Neural cell (in vitro differentiated cells): Measurements from ENCODE around the gene ARHGAP45.

ENCODE experiments used
- EP300 ChIP-seq: fragments of 450-650 bp; conservative IDR thresholded peaks from 2 replicates; pipeline ENCODE4 v1.6.1; 2014; ENCODE audit warnings: antibody characterized with exemption, mild to moderate bottlenecking, moderate library complexity; ENCODE audit not compliant: poor library complexity, severe bottlenecking
- EZH2 ChIP-seq: fragments of 200-600, 300-800 bp; shearing (Covaris generic), sonication (generic); IDR thresholded peaks from 2 replicates; pipeline ENCODE4 v1.6.1; 2014; ENCODE audit warnings: antibody characterized with exemption, low read length, borderline replicate concordance, mild to moderate bottlenecking; ENCODE audit not compliant: insufficient read depth, poor library complexity, severe bottlenecking
- REST ChIP-seq: IDR thresholded peaks from 2 replicates; pipeline ENCODE4 v1.6.1; 2012; ENCODE audit warnings: borderline replicate concordance

DNA sequence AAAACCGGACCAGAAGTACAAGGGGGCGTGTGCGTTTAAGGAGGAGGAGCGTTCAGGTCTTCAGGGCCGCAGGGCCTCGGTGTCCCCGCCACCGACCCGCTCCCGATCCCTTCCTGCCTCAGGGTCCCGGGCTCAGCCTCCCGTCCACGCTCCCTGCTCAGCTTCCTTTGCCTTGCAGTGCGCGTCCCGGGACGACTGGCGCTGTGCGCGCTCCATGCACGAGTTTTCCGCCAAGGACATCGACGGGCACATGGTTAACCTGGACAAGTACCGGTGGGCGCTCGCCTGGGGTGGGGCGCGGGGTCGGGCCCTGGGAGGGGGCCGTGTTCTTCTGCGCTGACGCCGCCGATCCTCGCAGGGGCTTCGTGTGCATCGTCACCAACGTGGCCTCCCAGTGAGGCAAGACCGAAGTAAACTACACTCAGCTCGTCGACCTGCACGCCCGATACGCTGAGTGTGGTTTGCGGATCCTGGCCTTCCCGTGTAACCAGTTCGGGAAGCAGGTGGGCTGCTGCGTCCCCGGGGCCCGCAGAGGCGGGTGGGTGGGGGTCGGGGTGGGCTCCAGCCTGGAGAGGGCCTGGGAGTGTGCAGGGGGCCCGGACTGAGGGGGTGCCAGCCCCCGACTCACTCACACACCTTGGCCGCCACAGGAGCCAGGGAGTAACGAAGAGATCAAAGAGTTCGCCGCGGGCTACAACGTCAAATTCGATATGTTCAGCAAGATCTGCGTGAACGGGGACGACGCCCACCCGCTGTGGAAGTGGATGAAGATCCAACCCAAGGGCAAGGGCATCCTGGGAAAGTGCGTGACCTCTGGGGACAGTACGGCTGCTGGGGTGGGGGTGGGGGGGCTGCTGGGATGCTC lies 38.3 kb downstream of the ARHGAP45 start:
- TF ChIP-seq EP300 (no peak), EZH2 (no peak), REST (no peak)
